Body of pancreas (tissue), 4 donors: ENCODE data around the gene RGS17. TPM values are rescaled to one million over a fixed set of nuclear protein-coding genes. Genes with fewer than 3 reads are reported as not detected.

ENCODE experiments used
- ATAC-seq: fragments of 150-250 bp; one replicate; pipeline ENCODE4 v1.9.1; 2016
- DNase-seq, 4 donors: peaks; one replicate each; pipeline ENCODE4 v3.0.0-alpha.2; 2019
- H3K27ac ChIP-seq, 4 donors: fragments of 200-600 bp; sonication (generic); 1 replicate in 3 of 4; 2 replicates in 1 of 4; pipeline versions ENCODE4 v1.5.1 to v1.6.1; 2016 to 2019; ENCODE audit warnings: mild to moderate bottlenecking in 1 of 4, mixed read lengths in 1 of 4, moderate library complexity in 1 of 4
- H3K27me3 ChIP-seq, 2 donors: fragments of 200-600 bp; sonication (generic); one replicate each; pipeline ENCODE4 v1.6.0; 2016; ENCODE audit warnings: mild to moderate bottlenecking in 1 of 2
- H3K36me3 ChIP-seq, 2 donors: fragments of 200-600 bp; sonication (generic); replicated peaks in 1 of 2; 2 replicates each; pipeline ENCODE4 v1.5.1; 2016; ENCODE audit warnings: low read depth in 2 of 2; ENCODE audit not compliant: insufficient read depth in 1 of 2
- H3K4me1 ChIP-seq: fragments of 200-600 bp; sonication (generic); one replicate; pipeline ENCODE4 v1.6.0; 2016
- H3K4me3 ChIP-seq, 2 donors: fragments of 200-600 bp; sonication (generic); 1 replicate in 1 of 2; 2 replicates in 1 of 2; pipeline ENCODE4 v1.5.1; 2016 to 2019
- H3K9me3 ChIP-seq, 3 donors: fragments of 200-600 bp; sonication (generic); 1 replicate in 2 of 3; 2 replicates in 1 of 3; pipeline ENCODE4 v1.5.1; 2016
- POLR2A ChIP-seq, 3 donors: fragments of 450-650 bp; IDR thresholded peaks; one replicate each; pipeline ENCODE4 v1.6.1; 2016; ENCODE audit warnings: antibody characterized with exemption in 3 of 3, mild to moderate bottlenecking in 2 of 3
- WGBS, 2 donors: methylation state at CpG; one replicate each; pipeline ENCODE4 v1.1.5; 2017; 5-methylcytosine and 5-hydroxymethylcytosine counted together
- intact Hi-C: fragments of 100-400 bp; cut with DNase I; formaldehyde crosslinking; loops from one replicate; pipeline ENCODE4 v1.15.1; 2023
- total RNA-seq, 2 donors: library from RNA; depleted of rRNA; stranded (reverse); fragments of >200 nt; gene quantifications; one replicate each; pipeline ENCODE4 v1.1.0, GENCODE V29; 2016
- TF ChIP-seq, protein P1 (sequence below), 7 experiments: fragments of 450-650 bp in 4 of 7; fragments of 200-600 bp in 3 of 7; sonication (generic) in 3 of 7; IDR thresholded peaks; one replicate each; pipeline ENCODE4 v1.5.1; 2016 to 2019; ENCODE audit warnings: antibody characterized with exemption in 7 of 7

The RGS17 gene
- total RNA-seq, 2 donors from 2014 or later: 0.33 to 1.0 TPM

GRCh38 chr6:153150752-153151440 lies 19.8 kb upstream of the RGS17 start:
- WGBS, 2 donors: 74 to 83% methylated on average over 20 to 21 of the region's 21 CpGs
- H3K27me3 ChIP-seq: no peaks in the 10 kb centered on the region
- H3K4me3 ChIP-seq: no peak overlapping the region
- H3K27ac ChIP-seq: no peak overlapping the region
- ATAC-seq (no peak), DNase-seq (no peak)
- H3K36me3 ChIP-seq: no peaks in the 10 kb centered on the region
- no peaks in the 10 kb centered on the region for H3K4me1 ChIP-seq
- intact Hi-C loops: no loop called here
- TF ChIP-seq POLR2A (IDR thresholded peaks at IDR 0.05): no peak
- TF ChIP-seq, protein P1, sequence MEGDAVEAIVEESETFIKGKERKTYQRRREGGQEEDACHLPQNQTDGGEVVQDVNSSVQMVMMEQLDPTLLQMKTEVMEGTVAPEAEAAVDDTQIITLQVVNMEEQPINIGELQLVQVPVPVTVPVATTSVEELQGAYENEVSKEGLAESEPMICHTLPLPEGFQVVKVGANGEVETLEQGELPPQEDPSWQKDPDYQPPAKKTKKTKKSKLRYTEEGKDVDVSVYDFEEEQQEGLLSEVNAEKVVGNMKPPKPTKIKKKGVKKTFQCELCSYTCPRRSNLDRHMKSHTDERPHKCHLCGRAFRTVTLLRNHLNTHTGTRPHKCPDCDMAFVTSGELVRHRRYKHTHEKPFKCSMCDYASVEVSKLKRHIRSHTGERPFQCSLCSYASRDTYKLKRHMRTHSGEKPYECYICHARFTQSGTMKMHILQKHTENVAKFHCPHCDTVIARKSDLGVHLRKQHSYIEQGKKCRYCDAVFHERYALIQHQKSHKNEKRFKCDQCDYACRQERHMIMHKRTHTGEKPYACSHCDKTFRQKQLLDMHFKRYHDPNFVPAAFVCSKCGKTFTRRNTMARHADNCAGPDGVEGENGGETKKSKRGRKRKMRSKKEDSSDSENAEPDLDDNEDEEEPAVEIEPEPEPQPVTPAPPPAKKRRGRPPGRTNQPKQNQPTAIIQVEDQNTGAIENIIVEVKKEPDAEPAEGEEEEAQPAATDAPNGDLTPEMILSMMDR (IDR thresholded peaks at IDR 0.05): no peak
- no peaks in the 10 kb centered on the region for H3K9me3 ChIP-seq

- H3K4me1 ChIP-seq: no peaks in the 10 kb centered on the region
- ATAC-seq: no peak
- H3K27ac ChIP-seq: no peak overlapping the region
- DNase-seq: no peak
- no peak for TF ChIP-seq POLR2A (IDR thresholded peaks at IDR 0.05)
- TF ChIP-seq, protein P1 (IDR thresholded peaks at IDR 0.05): no peak
- H3K27me3 ChIP-seq: no peaks in the 10 kb centered on the region
- WGBS, 2 donors: 70 to 77% methylated on average over 10 to 11 of the region's 11 CpGs
- no peak overlapping the region for H3K4me3 ChIP-seq
- intact Hi-C loops: no loop called here
- no peaks in the 10 kb centered on the region for H3K9me3 ChIP-seq
- H3K36me3 ChIP-seq: no peaks in the 10 kb centered on the region
Observed at GRCh38 chr6:153150371-153150751, 19.3 kb upstream of the RGS17 start.

- H3K36me3 ChIP-seq: no peaks in the 10 kb centered on the region
- H3K9me3 ChIP-seq: no peaks in the 10 kb centered on the region
- no peaks in the 10 kb centered on the region for H3K27me3 ChIP-seq
- TF ChIP-seq, protein P1 (IDR thresholded peaks at IDR 0.05): no peak
- no peak for TF ChIP-seq POLR2A (IDR thresholded peaks at IDR 0.05)
- H3K27ac ChIP-seq: no peak overlapping the region
- 62 to 66% methylated on average over 5 to 6 of the region's 6 CpGs for WGBS, 2 donors
- no peak overlapping the region for H3K4me3 ChIP-seq
- no peaks in the 10 kb centered on the region for H3K4me1 ChIP-seq
- DNase-seq (no peak), ATAC-seq (no peak)
- intact Hi-C loops: no loop called here
Observed at GRCh38 chr6:153149891-153150290, 18.8 kb upstream of the RGS17 start.

GRCh38 chr6:153146413-153146812 lies 15.3 kb upstream of the RGS17 start:
- Histone ChIP-seq H3K27ac (no peak overlapping the region), H3K4me1 (no peaks in the 10 kb centered on the region), H3K27me3 (no peaks in the 10 kb centered on the region), H3K4me3 (no peak overlapping the region), H3K36me3 (no peaks in the 10 kb centered on the region), H3K9me3 (no peaks in the 10 kb centered on the region)
- intact Hi-C loops: no loop called here
- no peak for TF ChIP-seq POLR2A (IDR thresholded peaks at IDR 0.05)
- TF ChIP-seq, protein P1 (IDR thresholded peaks at IDR 0.05): no peak
- ATAC-seq (no peak), DNase-seq (no peak)

DNA sequence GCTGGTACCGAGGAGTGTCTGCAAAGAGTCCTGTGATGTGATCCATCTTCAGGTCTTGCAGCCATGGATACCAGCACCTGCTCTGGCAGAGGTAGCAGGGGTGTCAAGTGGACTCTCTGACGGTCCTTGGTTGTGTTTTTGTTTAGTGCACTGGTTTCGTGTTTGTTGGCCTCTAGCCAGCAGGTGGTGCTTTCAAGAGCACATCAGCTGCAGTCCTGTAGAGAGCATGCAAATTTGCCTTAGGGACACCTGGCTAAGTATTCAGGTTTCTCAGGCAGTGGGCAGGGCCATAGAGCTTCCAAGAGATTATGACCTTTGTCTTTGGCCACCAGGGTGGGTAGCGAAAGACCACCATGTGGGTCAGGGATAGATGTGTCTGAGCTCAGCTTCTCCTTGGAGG lies 14.5 kb upstream of the RGS17 start:
- H3K4me3 ChIP-seq: no peak overlapping the region
- ATAC-seq (no peak), DNase-seq (no peak)
- no peaks in the 10 kb centered on the region for H3K27me3 ChIP-seq
- TF ChIP-seq, protein P1 (IDR thresholded peaks at IDR 0.05): no peak
- no peak for TF ChIP-seq POLR2A (IDR thresholded peaks at IDR 0.05)
- no peak overlapping the region for H3K27ac ChIP-seq
- no peaks in the 10 kb centered on the region for H3K36me3 ChIP-seq
- intact Hi-C loops: no loop called here
- no peaks in the 10 kb centered on the region for H3K9me3 ChIP-seq
- H3K4me1 ChIP-seq: no peaks in the 10 kb centered on the region
- WGBS, 2 donors: 53 to 70% methylated on average over 3 to 4 of the region's 4 CpGs
